ENCODE data around the gene SMPD4. TPM values are rescaled to one million over a fixed set of nuclear protein-coding genes. Genes with fewer than 3 reads are reported as not detected.
"Not testable (repeated sequence)": the region's sequence is repeated elsewhere in the genome, so short reads cannot be mapped to it uniquely, and the experiment has no call there.

SMPD4 gene
- total RNA-seq, 1 experiment from 2014 or later: 32.5 TPM

GRCh38 chr2:130166611-130167010 lies 14.8 kb downstream of the SMPD4 start:
- not testable (repeated sequence) for H3K36me3 ChIP-seq (ENCODE audit: insufficient read depth, low read length); H3K27me3 ChIP-seq (ENCODE audit: low read length); H3K4me1 ChIP-seq (ENCODE audit: low read length); H3K4me2 ChIP-seq (ENCODE audit: low read depth, low read length, poor library complexity, severe bottlenecking); H2AFZ ChIP-seq (ENCODE audit: low read length); H3K9me3 ChIP-seq (ENCODE audit: low read length); H3K4me3 ChIP-seq (ENCODE audit: low read length); H3K79me2 ChIP-seq (ENCODE audit: low read length); H4K20me1 ChIP-seq (ENCODE audit: insufficient read depth, low read depth, low read length); H3K9ac ChIP-seq (ENCODE audit: low read length); DNase-seq; H3K27ac ChIP-seq (ENCODE audit: low read length); H3K9me2 ChIP-seq (replicated peaks; ENCODE audit: insufficient read depth, low read length)

DNA sequence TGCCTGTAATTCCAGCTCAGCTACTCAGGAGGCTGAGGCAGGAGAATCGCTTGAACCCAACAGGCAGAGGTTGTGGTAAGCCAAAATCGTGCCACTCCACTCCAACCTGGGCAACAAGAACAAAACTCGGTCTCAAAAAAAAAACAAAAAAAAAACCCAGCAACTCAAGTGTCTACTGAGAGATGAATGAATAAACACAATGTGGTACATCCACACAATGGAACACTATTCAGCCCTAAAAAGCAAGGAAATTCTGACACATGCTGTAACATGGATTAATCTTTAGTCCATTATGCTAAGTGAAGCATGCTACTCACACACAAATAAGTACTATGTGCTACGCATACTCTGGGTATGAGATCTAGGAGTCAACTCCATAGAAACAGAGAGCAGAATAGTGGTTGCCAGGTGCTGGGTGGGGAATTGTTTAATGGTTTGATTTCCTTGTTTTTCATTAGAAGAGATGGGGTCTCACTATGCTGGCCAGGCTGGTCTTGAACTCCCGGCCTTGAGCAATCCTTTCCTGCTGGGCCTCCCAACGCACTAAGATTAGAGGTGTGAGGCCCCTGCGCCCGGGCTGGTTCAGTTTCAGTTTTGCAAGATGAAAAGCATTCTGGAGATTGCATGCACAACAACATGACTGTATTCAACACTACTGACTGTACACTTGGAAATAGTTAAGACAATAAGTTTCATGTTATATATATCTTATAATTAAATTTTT lies 15.9 kb downstream of the SMPD4 start:
- Histone ChIP-seq H2AFZ (ENCODE audit: low read length) (no peak overlapping the region), H3K36me3 (ENCODE audit: insufficient read depth, low read length) (peaks cover 8% of the 10 kb centered on the region; the same call in 1 of the 2 replicates), H3K4me2 (ENCODE audit: low read depth, low read length, poor library complexity, severe bottlenecking) (no peak overlapping the region), H3K4me1 (ENCODE audit: low read length) (no peaks in the 10 kb centered on the region), H3K27ac (ENCODE audit: low read length) (no peak overlapping the region), H3K9ac (ENCODE audit: low read length) (no peak overlapping the region), H3K79me2 (ENCODE audit: low read length) (no peaks in the 10 kb centered on the region), H3K4me3 (ENCODE audit: low read length) (no peak overlapping the region), H3K9me2 (replicated peaks; ENCODE audit: insufficient read depth, low read length) (no peaks in the 10 kb centered on the region), H3K27me3 (ENCODE audit: low read length) (no peaks in the 10 kb centered on the region), H3K9me3 (ENCODE audit: low read length) (no peaks in the 10 kb centered on the region), H4K20me1 (ENCODE audit: insufficient read depth, low read depth, low read length) (no peaks in the 10 kb centered on the region)
- no peak for DNase-seq

- Histone ChIP-seq H3K79me2 (ENCODE audit: low read length) (no peaks in the 10 kb centered on the region), H4K20me1 (ENCODE audit: insufficient read depth, low read depth, low read length) (no peaks in the 10 kb centered on the region), H3K4me1 (ENCODE audit: low read length) (peaks cover 12% of the 10 kb centered on the region), H3K9me2 (replicated peaks; ENCODE audit: insufficient read depth, low read length) (no peaks in the 10 kb centered on the region), H3K9ac (ENCODE audit: low read length) (no peak overlapping the region), H3K27ac (ENCODE audit: low read length) (no peak overlapping the region), H3K9me3 (ENCODE audit: low read length) (no peaks in the 10 kb centered on the region), H3K36me3 (ENCODE audit: insufficient read depth, low read length) (peaks cover 8% of the 10 kb centered on the region; the same call in 1 of the 2 replicates), H3K27me3 (ENCODE audit: low read length) (no peaks in the 10 kb centered on the region), H3K4me3 (ENCODE audit: low read length) (no peak overlapping the region), H2AFZ (ENCODE audit: low read length) (no peak overlapping the region), H3K4me2 (ENCODE audit: low read depth, low read length, poor library complexity, severe bottlenecking) (no peak overlapping the region)
- DNase-seq: no peak
These were observed 18.4 kb downstream of the SMPD4 start for GRCh38 chr2:130162968-130163367.

GRCh38 chr2:130162486-130162885 lies 18.9 kb downstream of the SMPD4 start:
- peaks cover 17% of the 10 kb centered on the region for H3K4me1 ChIP-seq (ENCODE audit: low read length)
- H3K9ac ChIP-seq (ENCODE audit: low read length); H3K4me2 ChIP-seq (ENCODE audit: low read depth, low read length, poor library complexity, severe bottlenecking); H3K27me3 ChIP-seq (ENCODE audit: low read length); H2AFZ ChIP-seq (ENCODE audit: low read length); H3K36me3 ChIP-seq (ENCODE audit: insufficient read depth, low read length); DNase-seq; H3K9me3 ChIP-seq (ENCODE audit: low read length); H3K27ac ChIP-seq (ENCODE audit: low read length); H4K20me1 ChIP-seq (ENCODE audit: insufficient read depth, low read depth, low read length); H3K9me2 ChIP-seq (replicated peaks; ENCODE audit: insufficient read depth, low read length); H3K79me2 ChIP-seq (ENCODE audit: low read length); H3K4me3 ChIP-seq (ENCODE audit: low read length): not testable (repeated sequence)

- not testable (repeated sequence) for H3K9me2 ChIP-seq (replicated peaks; ENCODE audit: insufficient read depth, low read length); H3K9ac ChIP-seq (ENCODE audit: low read length); H3K4me3 ChIP-seq (ENCODE audit: low read length); H3K27ac ChIP-seq (ENCODE audit: low read length); H2AFZ ChIP-seq (ENCODE audit: low read length); H3K4me2 ChIP-seq (ENCODE audit: low read depth, low read length, poor library complexity, severe bottlenecking); H3K9me3 ChIP-seq (ENCODE audit: low read length); DNase-seq; H3K36me3 ChIP-seq (ENCODE audit: insufficient read depth, low read length); H3K79me2 ChIP-seq (ENCODE audit: low read length); H4K20me1 ChIP-seq (ENCODE audit: insufficient read depth, low read depth, low read length); H3K27me3 ChIP-seq (ENCODE audit: low read length)
- peaks cover 29% of the 10 kb centered on the region for H3K4me1 ChIP-seq (ENCODE audit: low read length)
These were observed 20.3 kb downstream of the SMPD4 start for GRCh38 chr2:130160838-130161705.

DNA sequence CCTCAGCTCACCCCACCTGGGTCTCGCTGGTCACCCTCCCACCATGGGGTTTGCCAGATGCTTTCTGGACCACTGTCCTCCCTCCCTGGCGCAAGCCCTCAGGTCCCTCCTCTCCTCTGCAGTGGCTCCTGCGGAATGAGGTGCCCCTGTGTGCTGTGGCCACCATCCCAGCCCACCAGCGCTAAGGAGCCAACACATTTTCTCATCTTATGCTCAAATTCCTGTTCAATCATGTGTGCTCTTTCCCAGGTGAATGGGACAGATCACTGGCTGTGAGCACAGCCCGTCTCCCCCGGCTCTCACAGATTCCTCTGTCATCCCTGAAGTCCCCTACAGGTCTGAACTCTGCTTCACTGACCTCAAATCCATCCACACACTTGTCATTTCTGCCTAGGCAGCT lies 21.3 kb downstream of the SMPD4 start:
- H2AFZ ChIP-seq (ENCODE audit: low read length): no peak overlapping the region
- H3K4me2 ChIP-seq (ENCODE audit: low read depth, low read length, poor library complexity, severe bottlenecking): no peak overlapping the region
- no peak overlapping the region for H3K9ac ChIP-seq (ENCODE audit: low read length)
- H3K4me1 ChIP-seq (ENCODE audit: low read length): peaks cover 29% of the 10 kb centered on the region
- H3K27me3 ChIP-seq (ENCODE audit: low read length): no peaks in the 10 kb centered on the region
- DNase-seq: no peak
- no peaks in the 10 kb centered on the region for H3K9me3 ChIP-seq (ENCODE audit: low read length)
- H3K36me3 ChIP-seq (ENCODE audit: insufficient read depth, low read length): 0 out of 2 replicates have a peak, but pooled peaks cover 4% of the 10 kb centered on the region
- no peaks in the 10 kb centered on the region for H3K79me2 ChIP-seq (ENCODE audit: low read length)
- no peaks in the 10 kb centered on the region for H4K20me1 ChIP-seq (ENCODE audit: insufficient read depth, low read depth, low read length)
- H3K4me3 ChIP-seq (ENCODE audit: low read length): no peak overlapping the region
- no peak overlapping the region for H3K27ac ChIP-seq (ENCODE audit: low read length)
- H3K9me2 ChIP-seq (replicated peaks; ENCODE audit: insufficient read depth, low read length): no peaks in the 10 kb centered on the region

GRCh38 chr2:130159376-130159775 lies 22.0 kb downstream of the SMPD4 start:
- not testable (repeated sequence) for H4K20me1 ChIP-seq (ENCODE audit: insufficient read depth, low read depth, low read length); H3K4me2 ChIP-seq (ENCODE audit: low read depth, low read length, poor library complexity, severe bottlenecking); DNase-seq; H3K27me3 ChIP-seq (ENCODE audit: low read length); H3K27ac ChIP-seq (ENCODE audit: low read length); H3K36me3 ChIP-seq (ENCODE audit: insufficient read depth, low read length); H3K4me3 ChIP-seq (ENCODE audit: low read length); H3K9me2 ChIP-seq (replicated peaks; ENCODE audit: insufficient read depth, low read length); H3K9me3 ChIP-seq (ENCODE audit: low read length); H3K9ac ChIP-seq (ENCODE audit: low read length); H3K79me2 ChIP-seq (ENCODE audit: low read length); H2AFZ ChIP-seq (ENCODE audit: low read length)
- H3K4me1 ChIP-seq (ENCODE audit: low read length): peaks cover 29% of the 10 kb centered on the region

DNA sequence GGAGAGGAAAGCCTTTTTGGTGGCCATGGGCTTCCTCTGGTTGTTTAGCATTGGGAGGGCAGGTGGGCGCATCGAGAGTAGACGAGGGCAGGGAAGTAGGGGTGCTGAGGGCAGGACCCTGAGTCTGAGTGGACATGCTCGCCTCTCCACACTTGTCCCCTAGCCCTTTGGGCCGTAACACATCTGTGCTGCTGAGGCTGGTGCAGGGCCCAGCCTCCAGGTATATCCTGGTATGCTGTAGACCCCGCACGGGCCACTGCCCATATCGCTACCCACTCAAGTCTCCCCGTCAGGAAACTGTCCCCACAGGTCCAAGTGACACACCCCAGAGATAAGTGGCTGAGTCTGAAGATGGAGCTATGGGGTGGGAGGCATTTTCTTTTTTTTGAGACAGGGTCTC lies 22.8 kb downstream of the SMPD4 start:
- H3K9me2 ChIP-seq (replicated peaks; ENCODE audit: insufficient read depth, low read length): no peaks in the 10 kb centered on the region
- H3K27me3 ChIP-seq (ENCODE audit: low read length): no peaks in the 10 kb centered on the region
- no peaks in the 10 kb centered on the region for H4K20me1 ChIP-seq (ENCODE audit: insufficient read depth, low read depth, low read length)
- no peak overlapping the region for H3K9ac ChIP-seq (ENCODE audit: low read length)
- no peaks in the 10 kb centered on the region for H3K9me3 ChIP-seq (ENCODE audit: low read length)
- no peak overlapping the region for H2AFZ ChIP-seq (ENCODE audit: low read length)
- peak overlapping the region; percentile 10; the same call in 1 of the 2 replicates for H3K4me3 ChIP-seq (ENCODE audit: low read length)
- H3K27ac ChIP-seq (ENCODE audit: low read length): peak overlapping the region; percentile 95
- peak overlapping the region; percentile 37 for H3K4me2 ChIP-seq (ENCODE audit: low read depth, low read length, poor library complexity, severe bottlenecking)
- no peaks in the 10 kb centered on the region for H3K36me3 ChIP-seq (ENCODE audit: insufficient read depth, low read length)
- DNase-seq: no peak
- H3K79me2 ChIP-seq (ENCODE audit: low read length): no peaks in the 10 kb centered on the region
- peaks cover 29% of the 10 kb centered on the region for H3K4me1 ChIP-seq (ENCODE audit: low read length)
